GM12874 (cell line): ENCODE data around the gene STPG4.

ENCODE experiments used
- CTCF ChIP-seq: IDR thresholded peaks from 2 replicates; pipeline ENCODE4 v1.5.1; 2011; ENCODE audit warnings: low read depth, mild to moderate bottlenecking, control low read depth, low read length, moderate library complexity; ENCODE audit not compliant: insufficient read depth

Gene STPG4

DNA sequence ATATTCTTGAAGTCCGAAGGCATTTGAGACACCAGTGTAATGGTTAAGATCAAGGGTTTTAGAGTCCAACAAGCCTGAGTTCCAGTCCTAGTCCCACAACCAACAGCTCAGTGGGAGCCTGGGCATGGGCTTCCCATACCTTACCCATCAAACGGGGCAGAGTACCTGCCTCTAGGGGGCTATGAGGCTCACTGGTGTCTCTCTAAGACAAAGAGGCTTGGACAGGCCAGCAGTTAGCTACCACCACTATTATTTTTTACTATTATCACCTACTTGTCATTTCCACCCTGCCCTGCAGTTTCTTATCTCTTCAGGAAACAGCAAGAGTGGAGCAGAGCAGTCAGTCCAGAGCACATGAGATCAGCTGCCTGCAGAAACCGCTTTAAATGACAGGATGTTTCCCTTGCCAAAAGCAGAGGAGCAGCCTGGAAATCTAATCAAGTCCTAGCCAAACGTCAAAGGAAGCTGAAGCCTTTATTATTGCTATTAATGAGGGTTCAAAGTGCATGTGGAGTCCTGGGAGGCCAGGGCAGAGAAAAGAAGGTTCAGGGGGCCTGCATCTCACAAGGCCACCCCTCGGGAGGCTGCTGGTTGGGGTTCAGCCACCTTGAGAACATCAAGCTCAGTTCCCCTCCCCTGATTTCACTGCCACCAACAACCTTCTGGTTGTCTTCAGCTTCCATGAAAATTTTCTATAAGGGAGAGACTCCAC, 66.6 kb downstream of the STPG4 start:
- peak; percentile 13; the same call in 1 of the 2 replicates for TF ChIP-seq CTCF

GRCh38 chr2:47087051-47087450, 68.1 kb downstream of the STPG4 start:
- no peak for TF ChIP-seq CTCF

- no peak for TF ChIP-seq CTCF
These were observed 68.5 kb downstream of the STPG4 start for GRCh38 chr2:47086571-47086970.

GRCh38 chr2:47086054-47086471, 69.0 kb downstream of the STPG4 start:
- TF ChIP-seq CTCF = no peak

DNA sequence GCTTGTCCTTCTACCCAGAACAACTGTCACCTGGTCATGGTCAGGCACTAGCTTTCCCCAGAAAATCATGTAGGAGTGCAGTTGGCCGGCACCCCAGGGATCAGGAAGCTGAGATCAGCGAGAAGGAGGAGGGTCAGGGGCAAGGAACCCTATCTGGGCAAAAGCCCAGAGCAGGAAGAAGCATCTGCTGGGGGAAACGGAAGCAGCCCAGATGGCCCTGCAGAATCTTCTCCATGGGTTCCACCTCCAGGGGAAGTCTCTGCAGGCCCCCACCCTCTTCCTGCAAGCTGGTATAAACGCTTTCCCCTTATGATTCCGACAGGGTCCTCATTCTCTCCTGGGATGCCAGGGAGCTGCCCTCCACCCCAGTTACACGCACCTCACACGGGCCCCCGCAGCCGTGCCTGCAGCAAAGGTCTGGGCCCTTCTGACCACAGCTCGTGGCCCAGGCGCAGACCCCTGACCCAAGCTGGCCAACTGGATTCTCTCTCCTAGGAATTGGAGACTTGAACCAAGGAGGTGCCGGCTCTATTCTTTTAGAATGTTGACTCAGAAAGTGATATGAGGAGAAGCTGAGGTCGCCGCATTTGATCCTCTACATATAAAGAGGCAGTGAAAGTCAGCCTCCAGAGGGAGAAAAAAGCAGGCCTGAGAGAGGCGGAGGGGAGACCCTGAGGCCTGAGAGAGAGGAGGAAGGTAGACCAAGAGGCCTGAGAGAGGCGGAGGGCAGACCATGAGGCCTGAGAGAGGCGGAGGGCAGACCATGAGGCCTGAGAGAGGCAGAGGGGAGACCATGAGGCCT, 71.0 kb downstream of the STPG4 start:
- TF ChIP-seq CTCF = no peak

- TF ChIP-seq CTCF = no peak
These were observed 71.6 kb downstream of the STPG4 start for GRCh38 chr2:47083485-47083884.

- TF ChIP-seq CTCF = no peak
These were observed 72.1 kb downstream of the STPG4 start for GRCh38 chr2:47083005-47083404.
